NCI-H2196 treated with DMSO at 0.1 percent for 48 hours (cell line): ENCODE measurements around the gene YJEFN3.

Experiments
- DNase-seq: peaks from one replicate; lab custom pipeline; 2025; ENCODE audit not compliant: unreplicated experiment; lab: John Stamatoyannopoulos, UW

Gene YJEFN3

GRCh38 chr19:19537075-19538048, 8.7 kb downstream of the YJEFN3 start:
- no peak for DNase-seq

DNA sequence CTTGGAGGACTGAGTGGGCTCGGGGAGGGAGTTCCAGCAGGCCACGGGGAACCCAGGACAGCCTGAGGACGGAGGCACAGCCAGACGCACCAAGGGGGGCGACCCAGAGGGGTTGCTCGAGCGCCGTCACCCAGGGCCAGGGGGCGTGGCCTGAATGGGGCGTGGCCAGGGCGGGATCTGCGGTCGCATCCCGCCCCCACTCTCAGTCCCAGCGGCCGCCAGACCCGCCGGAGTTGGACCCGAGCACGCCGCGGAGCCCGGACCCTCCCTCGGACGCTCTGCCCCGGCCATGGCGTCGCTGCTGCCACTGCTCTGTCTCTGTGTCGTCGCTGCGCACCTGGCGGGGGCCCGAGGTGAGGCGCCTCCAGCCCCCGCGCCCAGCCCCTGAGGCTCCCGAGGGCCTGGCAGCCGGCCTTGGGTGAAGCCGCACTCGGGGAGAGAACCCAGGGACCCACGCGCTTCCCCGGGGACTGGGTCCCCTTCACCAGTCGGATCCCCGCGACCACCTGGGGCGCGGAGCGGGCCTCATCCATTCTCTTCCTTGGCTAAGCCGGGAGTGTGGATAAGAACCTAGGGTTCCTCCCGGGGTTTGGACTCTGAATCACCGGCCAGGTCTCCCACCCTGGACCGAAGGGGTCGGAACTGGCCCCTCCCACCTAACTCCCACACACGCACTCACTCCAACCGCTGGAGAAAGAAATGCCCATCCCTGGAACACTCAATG, 9.5 kb downstream of the YJEFN3 start, which contains the start of gene CILP2:
TSS of gene CILP2 (plus strand) at position 205 of the 724 bp plus-strand sequence. CDS start at position 290, 85 bp downstream.
- no peak for DNase-seq

GRCh38 chr19:19538785-19539166, 10.1 kb downstream of the YJEFN3 start:
- DNase-seq, result no peak

GRCh38 chr19:19539698-19540063, 11.0 kb downstream of the YJEFN3 start:
- DNase-seq, result no peak

- no peak for DNase-seq
These were observed 11.5 kb downstream of the YJEFN3 start for GRCh38 chr19:19540064-19540714.

- DNase-seq, result no peak
These were observed 12.2 kb downstream of the YJEFN3 start for GRCh38 chr19:19540715-19541515.

GRCh38 chr19:19541616-19542015, 12.9 kb downstream of the YJEFN3 start:
- no peak for DNase-seq

DNA sequence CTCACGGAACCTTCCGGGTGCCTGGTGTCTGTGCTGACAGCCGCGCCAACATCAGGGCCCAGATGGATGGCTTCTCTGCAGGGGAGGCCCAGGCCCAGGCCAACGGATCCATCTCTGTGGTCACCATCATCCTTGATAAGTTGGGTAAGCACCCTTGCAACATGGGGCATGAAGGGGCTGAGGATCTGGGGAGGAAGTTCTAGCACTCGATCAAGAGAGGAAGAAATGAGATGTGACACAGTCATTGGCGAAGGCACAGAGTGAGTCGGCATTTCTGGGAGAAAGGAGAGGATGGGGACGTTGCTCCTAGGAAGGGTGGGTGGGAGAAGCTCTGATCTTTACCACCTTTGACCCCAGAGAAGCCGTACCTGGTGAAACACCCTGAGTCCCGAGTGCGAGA, 13.8 kb downstream of the YJEFN3 start:
- no peak for DNase-seq

GRCh38 chr19:19543101-19543500, 14.4 kb downstream of the YJEFN3 start:
- no peak for DNase-seq

GRCh38 chr19:19543640-19544039, 14.9 kb downstream of the YJEFN3 start:
- no peak for DNase-seq

DNA sequence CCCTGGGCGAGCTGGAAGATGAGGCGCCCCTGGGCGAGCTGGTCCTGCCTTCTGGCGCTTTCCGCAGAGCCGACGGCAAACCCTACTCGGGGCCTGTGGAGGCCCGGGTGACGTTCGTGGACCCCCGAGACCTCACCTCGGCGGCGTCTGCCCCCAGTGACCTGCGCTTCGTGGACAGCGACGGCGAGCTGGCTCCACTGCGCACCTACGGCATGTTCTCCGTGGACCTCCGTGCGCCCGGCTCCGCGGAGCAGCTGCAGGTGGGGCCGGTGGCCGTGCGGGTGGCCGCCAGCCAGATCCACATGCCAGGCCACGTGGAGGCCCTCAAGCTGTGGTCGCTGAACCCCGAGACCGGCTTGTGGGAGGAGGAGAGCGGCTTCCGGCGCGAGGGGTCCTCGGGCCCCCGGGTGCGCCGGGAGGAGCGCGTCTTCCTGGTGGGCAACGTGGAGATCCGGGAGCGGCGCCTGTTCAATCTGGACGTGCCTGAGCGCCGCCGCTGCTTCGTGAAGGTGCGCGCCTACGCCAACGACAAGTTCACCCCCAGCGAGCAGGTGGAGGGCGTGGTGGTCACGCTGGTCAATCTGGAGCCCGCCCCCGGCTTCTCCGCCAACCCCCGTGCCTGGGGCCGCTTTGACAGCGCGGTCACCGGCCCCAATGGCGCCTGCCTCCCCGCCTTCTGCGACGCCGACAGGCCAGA, 15.7 kb downstream of the YJEFN3 start:
- no peak for DNase-seq

DNA sequence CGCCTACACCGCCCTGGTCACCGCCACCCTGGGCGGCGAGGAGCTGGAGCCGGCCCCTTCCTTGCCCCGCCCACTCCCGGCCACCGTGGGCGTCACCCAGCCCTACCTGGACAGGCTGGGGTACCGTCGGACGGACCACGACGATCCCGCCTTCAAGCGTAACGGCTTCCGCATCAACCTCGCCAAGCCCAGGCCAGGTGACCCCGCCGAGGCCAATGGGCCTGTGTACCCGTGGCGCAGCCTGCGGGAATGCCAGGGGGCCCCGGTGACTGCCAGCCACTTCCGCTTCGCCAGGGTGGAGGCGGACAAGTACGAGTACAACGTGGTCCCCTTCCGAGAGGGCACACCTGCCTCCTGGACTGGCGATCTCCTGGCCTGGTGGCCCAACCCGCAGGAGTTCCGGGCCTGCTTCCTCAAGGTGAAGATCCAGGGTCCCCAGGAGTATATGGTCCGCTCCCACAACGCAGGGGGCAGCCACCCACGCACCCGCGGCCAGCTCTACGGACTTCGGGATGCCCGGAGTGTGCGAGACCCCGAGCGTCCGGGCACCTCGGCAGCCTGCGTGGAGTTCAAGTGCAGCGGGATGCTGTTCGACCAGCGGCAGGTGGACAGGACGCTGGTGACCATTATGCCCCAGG, 16.4 kb downstream of the YJEFN3 start:
- no peak for DNase-seq

DNA sequence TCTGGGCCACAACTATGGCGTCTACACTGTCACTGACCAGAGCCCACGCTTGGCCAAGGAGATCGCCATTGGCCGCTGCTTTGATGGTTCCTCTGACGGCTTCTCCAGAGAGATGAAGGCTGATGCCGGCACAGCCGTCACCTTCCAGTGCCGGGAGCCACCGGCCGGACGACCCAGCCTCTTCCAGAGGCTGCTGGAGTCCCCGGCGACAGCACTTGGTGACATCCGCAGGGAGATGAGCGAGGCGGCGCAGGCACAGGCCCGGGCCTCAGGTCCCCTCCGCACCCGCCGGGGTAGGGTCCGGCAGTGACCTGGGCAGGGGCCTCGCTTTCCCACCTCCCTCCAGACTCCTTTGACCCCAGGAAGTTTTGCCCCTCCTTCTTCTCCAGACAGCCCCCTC, 17.0 kb downstream of the YJEFN3 start:
- DNase-seq, result no peak

GRCh38 chr19:19546751-19547162, 18.0 kb downstream of the YJEFN3 start:
- DNase-seq, result no peak

DNA sequence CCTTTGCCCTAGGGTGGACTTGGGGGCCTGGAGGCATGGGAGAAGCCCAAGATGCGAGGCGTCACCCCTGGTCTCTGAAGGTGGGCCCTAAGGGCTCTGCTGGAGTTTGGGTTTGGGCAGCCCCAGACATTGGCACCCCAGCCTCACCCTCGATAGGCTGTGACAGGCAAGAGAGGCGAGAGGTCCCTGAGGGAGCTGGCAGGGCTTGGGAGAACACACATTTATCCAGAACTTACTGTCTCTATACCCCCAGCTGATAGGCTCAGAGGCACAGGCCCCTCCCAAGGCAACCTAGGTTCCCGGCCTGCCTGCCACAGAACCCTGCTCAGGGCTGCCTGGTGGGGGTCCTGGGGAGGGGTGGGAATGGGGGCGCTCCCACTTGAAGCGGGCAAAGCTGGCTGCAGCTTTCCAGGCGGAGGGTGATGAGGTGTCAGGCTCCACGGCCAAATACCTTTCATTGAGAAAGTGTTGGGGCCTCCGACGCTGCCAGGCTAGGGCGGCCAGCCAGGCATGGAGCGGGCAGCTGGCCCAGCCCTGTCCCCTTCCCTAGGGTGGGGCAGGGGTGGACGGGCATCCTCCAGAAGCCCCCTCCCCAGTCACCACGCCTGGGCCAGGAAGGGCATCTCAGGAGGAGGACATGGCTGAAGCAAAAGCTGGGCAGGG, 19.1 kb downstream of the YJEFN3 start:
- no peak for DNase-seq

DNA sequence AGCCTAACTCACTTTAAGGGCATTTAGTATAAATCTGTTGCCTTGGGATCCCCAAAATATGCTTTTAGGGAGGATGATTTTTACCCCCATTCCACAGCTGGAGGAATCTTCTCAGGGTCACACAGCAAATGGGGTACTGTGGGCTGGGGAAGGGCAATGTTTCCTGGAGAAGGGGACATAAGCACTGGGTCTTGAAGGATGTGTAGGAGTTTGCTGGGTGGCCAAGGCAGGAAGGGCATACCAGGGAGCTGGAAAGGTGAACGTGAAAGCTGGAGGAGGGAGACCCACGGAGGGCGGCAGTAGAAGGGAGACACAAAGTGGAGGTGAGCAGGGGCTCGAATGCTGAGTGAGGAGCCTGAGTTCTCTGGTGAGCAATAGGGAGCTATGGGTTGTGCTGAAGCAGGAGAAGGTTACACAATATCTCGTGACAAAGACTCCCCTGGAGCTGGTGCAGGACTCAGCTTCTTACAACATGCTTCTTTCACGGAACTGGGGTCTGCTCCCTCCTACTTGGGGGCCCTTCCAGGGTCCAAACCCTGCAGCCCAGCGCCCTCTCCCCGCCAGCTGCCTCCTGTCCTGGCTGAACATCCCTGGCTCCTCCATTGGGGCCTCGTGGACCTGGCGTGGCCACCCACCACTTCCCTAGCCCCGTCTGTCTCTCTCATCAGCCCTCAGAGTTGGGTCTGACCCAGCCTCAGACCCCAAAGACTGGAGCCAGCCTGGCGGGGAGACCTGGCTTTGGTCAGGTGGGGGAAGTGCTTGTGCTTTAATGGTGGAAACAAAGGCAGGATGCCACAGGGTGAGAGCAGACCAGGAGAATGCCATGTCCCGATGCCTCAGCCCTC, 20.4 kb downstream of the YJEFN3 start:
- DNase-seq, result no peak

- no peak for DNase-seq
These were observed 21.2 kb downstream of the YJEFN3 start for GRCh38 chr19:19549804-19550464.

DNA sequence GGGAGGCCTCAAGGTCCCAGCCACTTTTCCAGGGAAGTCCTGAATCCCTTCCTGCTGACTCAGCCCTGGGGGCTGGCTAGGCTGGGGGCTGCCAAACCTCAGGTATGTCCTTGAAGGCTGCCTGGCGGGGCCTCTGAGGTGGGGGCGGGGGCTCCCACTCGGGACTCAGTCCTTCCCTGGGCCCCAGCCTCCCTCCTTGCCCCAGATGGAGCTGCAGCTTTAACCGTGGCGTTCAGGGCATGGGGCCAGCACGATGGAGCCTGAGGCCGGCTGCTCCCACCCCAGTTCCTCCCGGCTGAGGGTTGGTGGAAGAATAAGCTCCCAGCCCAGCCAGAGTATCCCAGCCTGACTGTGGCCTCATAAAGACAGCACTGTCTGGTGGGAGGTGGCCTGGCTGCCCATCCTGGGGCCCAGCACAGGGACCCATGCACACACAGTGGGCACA, 21.8 kb downstream of the YJEFN3 start:
- no peak for DNase-seq
